Measurements from ENCODE around the gene SCN5A.

The SCN5A gene

DNA sequence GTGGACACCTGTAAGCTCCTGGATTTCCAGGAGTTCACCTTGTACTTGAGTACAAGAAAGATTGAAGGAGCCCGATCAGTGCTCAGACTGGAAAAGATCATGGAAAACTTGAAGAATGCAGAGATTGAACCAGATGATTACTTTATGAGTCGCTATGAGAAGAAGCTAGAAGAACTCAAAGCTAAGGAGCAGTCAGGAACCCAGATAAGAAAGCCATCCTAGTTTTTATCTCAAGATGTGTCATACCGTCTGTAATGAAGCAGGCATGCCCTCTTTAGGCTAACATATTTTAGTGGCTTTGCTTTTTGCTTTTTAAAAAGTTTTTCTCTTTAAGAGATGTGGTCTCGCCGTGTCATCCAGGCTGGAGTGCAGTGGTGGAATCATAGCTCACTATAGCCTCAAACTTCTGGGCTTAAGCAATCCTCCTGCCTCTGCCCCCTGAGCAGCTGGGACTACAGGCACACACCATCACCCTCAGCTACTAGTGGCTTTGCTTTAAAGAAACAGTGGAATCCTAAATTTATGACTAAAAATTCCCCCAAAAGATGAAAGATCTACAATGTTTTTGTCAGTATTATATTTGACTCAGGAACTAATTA, 125.2 kb downstream of the SCN5A start:
- H3K9me3 ChIP-seq (ENCODE audit: severe bottlenecking): no peaks in the 10 kb centered on the region
- no peaks in the 10 kb centered on the region for H3K27me3 ChIP-seq (ENCODE audit: insufficient read depth, low read depth, severe bottlenecking)
- H3K4me3 ChIP-seq (ENCODE audit: low read depth, low read length): no peak overlapping the region
- no peak overlapping the region for H3K27ac ChIP-seq
- no peak for DNase-seq
- peaks cover 11% of the 10 kb centered on the region for H3K36me3 ChIP-seq
- TF ChIP-seq, protein P1, sequence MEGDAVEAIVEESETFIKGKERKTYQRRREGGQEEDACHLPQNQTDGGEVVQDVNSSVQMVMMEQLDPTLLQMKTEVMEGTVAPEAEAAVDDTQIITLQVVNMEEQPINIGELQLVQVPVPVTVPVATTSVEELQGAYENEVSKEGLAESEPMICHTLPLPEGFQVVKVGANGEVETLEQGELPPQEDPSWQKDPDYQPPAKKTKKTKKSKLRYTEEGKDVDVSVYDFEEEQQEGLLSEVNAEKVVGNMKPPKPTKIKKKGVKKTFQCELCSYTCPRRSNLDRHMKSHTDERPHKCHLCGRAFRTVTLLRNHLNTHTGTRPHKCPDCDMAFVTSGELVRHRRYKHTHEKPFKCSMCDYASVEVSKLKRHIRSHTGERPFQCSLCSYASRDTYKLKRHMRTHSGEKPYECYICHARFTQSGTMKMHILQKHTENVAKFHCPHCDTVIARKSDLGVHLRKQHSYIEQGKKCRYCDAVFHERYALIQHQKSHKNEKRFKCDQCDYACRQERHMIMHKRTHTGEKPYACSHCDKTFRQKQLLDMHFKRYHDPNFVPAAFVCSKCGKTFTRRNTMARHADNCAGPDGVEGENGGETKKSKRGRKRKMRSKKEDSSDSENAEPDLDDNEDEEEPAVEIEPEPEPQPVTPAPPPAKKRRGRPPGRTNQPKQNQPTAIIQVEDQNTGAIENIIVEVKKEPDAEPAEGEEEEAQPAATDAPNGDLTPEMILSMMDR (IDR thresholded peaks at IDR 0.05; ENCODE audit: low read depth, low read length): no peak

DNA sequence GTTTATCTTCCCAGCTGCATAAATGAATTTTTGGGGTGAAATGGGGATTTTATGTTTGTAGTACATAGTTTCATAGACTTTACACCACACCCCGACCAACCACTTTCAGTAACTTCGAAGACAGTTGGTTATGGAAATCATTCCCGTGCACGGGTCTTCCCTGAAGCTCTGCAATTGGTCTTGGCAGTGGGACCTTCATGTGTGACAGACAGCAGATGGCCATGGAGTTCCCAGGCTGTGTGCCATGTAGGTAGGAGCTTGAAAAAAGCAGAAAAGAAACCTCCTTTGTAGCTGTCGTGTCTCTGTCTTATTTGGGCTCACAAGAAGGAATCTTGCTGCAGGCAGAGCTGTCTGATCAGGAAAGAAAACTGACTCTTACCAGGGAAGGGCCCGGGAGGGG, 127.5 kb downstream of the SCN5A start:
- no peak for DNase-seq
- no peaks in the 10 kb centered on the region for H3K27me3 ChIP-seq (ENCODE audit: insufficient read depth, low read depth, severe bottlenecking)
- H3K27ac ChIP-seq: no peak overlapping the region
- no peaks in the 10 kb centered on the region for H3K9me3 ChIP-seq (ENCODE audit: severe bottlenecking)
- TF ChIP-seq, protein P1 (IDR thresholded peaks at IDR 0.05; ENCODE audit: low read depth, low read length): no peak
- H3K4me3 ChIP-seq (ENCODE audit: low read depth, low read length): no peak overlapping the region
- H3K36me3 ChIP-seq: peaks cover 11% of the 10 kb centered on the region

DNA sequence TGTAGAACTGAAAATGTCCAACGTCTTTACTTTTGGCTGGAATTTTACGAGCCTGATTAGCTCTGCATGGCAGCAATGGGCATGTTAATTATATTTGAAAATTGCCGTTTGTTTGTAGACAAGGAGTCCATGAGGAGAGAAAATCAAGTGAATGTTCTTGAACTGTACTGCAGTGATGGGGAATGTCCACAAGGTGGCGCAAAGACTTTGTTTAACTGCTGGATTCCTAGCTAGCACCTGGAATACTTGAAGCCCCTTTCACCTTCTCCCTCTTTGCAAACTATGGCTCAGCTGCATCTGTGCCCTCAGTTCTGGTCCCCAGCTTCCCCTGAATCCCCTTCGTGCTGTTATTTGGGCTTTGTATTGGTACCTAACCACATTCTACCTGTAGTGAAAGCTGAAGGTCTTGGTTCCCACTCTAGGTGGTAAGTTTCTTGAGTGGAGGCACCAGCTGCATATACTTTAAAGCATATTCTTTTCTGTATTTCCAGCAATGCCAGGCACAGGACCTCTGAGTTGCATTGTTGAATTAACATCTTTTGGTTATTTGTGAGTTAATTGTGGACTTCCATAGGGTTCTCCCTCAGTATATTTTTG, 128.0 kb downstream of the SCN5A start:
- Histone ChIP-seq H3K9me3 (ENCODE audit: severe bottlenecking) (no peaks in the 10 kb centered on the region), H3K27me3 (ENCODE audit: insufficient read depth, low read depth, severe bottlenecking) (no peaks in the 10 kb centered on the region), H3K36me3 (peaks cover 11% of the 10 kb centered on the region), H3K4me3 (ENCODE audit: low read depth, low read length) (no peak overlapping the region), H3K27ac (no peak overlapping the region)
- TF ChIP-seq, protein P1 (IDR thresholded peaks at IDR 0.05; ENCODE audit: low read depth, low read length): peak; percentile 86
- DNase-seq: peak; percentile 64

DNA sequence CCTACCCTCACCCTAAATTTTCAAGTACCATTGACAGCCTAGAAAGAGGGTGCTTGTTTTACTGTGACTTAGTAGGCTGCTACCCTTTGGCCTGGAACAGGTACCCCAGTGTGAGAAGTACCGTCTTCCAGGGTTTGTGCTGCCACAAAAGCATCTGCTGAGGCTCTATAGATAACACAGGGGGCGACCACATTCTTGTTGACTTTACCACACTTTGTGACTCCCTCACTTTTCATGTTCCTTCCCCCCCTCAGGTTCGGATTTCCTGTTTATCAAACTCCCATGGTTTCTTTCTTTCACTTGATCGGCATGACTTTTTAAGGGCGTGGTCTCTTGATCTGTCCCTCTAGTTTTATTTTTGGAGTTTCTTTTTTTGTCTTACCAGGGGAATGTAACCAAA, 129.8 kb downstream of the SCN5A start:
- Histone ChIP-seq H3K36me3 (peaks cover 8% of the 10 kb centered on the region), H3K27ac (no peak overlapping the region), H3K4me3 (ENCODE audit: low read depth, low read length) (no peak overlapping the region), H3K27me3 (ENCODE audit: insufficient read depth, low read depth, severe bottlenecking) (no peaks in the 10 kb centered on the region), H3K9me3 (ENCODE audit: severe bottlenecking) (no peaks in the 10 kb centered on the region)
- DNase-seq: no peak
- TF ChIP-seq, protein P1 (IDR thresholded peaks at IDR 0.05; ENCODE audit: low read depth, low read length): no peak

DNA sequence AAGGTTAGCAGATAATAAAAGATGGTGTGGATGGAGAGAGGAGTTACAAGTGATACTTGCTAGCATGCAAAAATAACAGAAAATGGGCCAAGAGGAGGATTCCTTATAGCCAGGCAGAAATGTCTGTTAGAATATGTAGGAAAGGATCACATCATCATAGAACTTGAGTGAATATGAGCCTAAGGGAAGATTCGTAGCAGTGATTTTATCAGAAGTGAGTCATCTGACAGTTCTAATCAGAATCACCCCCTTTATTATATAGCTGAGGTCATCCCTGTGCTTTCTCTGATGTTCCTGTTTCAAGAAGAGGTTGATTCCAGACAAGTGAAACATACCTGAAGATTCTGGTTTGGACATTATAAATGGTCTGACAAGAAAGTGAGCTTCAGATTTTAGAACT, 130.5 kb downstream of the SCN5A start:
- Histone ChIP-seq H3K4me3 (ENCODE audit: low read depth, low read length) (no peak overlapping the region), H3K27me3 (ENCODE audit: insufficient read depth, low read depth, severe bottlenecking) (no peaks in the 10 kb centered on the region), H3K27ac (no peak overlapping the region), H3K36me3 (peaks cover 3% of the 10 kb centered on the region), H3K9me3 (ENCODE audit: severe bottlenecking) (no peaks in the 10 kb centered on the region)
- no peak for DNase-seq
- TF ChIP-seq, protein P1 (IDR thresholded peaks at IDR 0.05; ENCODE audit: low read depth, low read length): no peak

DNA sequence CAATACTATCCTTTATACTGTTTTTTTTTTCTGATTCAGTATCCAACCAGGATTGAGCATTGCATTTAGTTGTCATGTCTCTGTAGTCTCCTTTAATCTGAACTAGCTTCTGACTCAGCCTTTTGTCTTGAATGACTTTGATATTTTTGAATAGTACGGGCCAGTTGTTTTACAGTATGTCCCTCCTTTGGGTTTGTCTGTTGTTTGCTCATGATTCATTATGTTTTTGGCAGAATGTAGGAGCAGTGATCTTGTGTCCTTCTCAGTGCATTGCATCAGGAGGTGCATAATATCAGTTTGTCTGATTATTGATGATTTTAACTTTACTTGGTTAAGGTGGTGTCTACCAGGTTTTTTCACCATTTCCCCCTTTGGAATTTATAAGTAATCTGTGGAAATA, 132.8 kb downstream of the SCN5A start:
- Histone ChIP-seq H3K27me3 (ENCODE audit: insufficient read depth, low read depth, severe bottlenecking) (no peaks in the 10 kb centered on the region), H3K27ac (no peak overlapping the region), H3K4me3 (ENCODE audit: low read depth, low read length) (no peak overlapping the region), H3K36me3 (peaks cover 4% of the 10 kb centered on the region), H3K9me3 (ENCODE audit: severe bottlenecking) (no peaks in the 10 kb centered on the region)
- DNase-seq: no peak
- TF ChIP-seq, protein P1 (IDR thresholded peaks at IDR 0.05; ENCODE audit: low read depth, low read length): no peak
